OCI-M1 (cell line): ENCODE data around the gene PLEKHN1.
A peak's percentile ranks its signal among the peaks of the same experiment; 100 is the strongest.
"Not testable (repeated sequence)": the region's sequence is repeated elsewhere in the genome, so short reads cannot be mapped to it uniquely, and the experiment has no call there.

ENCODE experiments used
- DNase-seq: peaks from one replicate; lab custom pipeline; 2025; lab: John Stamatoyannopoulos, UW

PLEKHN1 gene

GRCh38 chr1:1013105-1013921 lies 47.0 kb downstream of the PLEKHN1 start, which contains the start of gene ISG15:
TSS of gene ISG15 (plus strand) at chr1:1013497. CDS start at chr1:1013574, 77 bp downstream.
- DNase-seq: peak; percentile 98

- DNase-seq: no peak
These were observed 47.8 kb downstream of the PLEKHN1 start for GRCh38 chr1:1013922-1014648.

- peak; percentile 43 for DNase-seq
These were observed 48.8 kb downstream of the PLEKHN1 start for GRCh38 chr1:1014799-1015681.

GRCh38 chr1:1017397-1018320 lies 51.4 kb downstream of the PLEKHN1 start:
- peak; percentile 18 for DNase-seq

GRCh38 chr1:1018321-1018685 lies 52.0 kb downstream of the PLEKHN1 start:
- not testable (repeated sequence) for DNase-seq

- DNase-seq: peak; percentile 92
These were observed 53.1 kb downstream of the PLEKHN1 start for GRCh38 chr1:1019122-1019999.

- peak; percentile 67 for DNase-seq
These were observed 53.7 kb downstream of the PLEKHN1 start, which contains the start of gene AGRN for GRCh38 chr1:1020000-1020404. TSS of gene AGRN (plus strand) at chr1:1020120. CDS start at chr1:1020173, 53 bp downstream.

- DNase-seq: peak; percentile 56
These were observed 54.2 kb downstream of the PLEKHN1 start for GRCh38 chr1:1020415-1021009.

- DNase-seq: peak; percentile 80
These were observed 55.0 kb downstream of the PLEKHN1 start for GRCh38 chr1:1021010-1021919.

GRCh38 chr1:1021920-1022259 lies 55.6 kb downstream of the PLEKHN1 start:
- DNase-seq: no peak

GRCh38 chr1:1022302-1023009 lies 56.2 kb downstream of the PLEKHN1 start:
- DNase-seq: no peak

GRCh38 chr1:1023700-1024099 lies 57.4 kb downstream of the PLEKHN1 start:
- DNase-seq: no peak

- DNase-seq: no peak
These were observed 58.0 kb downstream of the PLEKHN1 start for GRCh38 chr1:1024149-1024770.

- DNase-seq: no peak
These were observed 58.8 kb downstream of the PLEKHN1 start for GRCh38 chr1:1024771-1025699.
